Mesenchymal stem cell (in vitro differentiated cells and primary cell): ENCODE measurements around the gene APBA1.

ENCODE experiments used
- DNase-seq: peaks from one replicate; pipeline ENCODE4 v3.0.0-alpha.2; 2013
- H2AFZ ChIP-seq: one replicate; pipeline ENCODE4 v1.6.1; 2013; ENCODE audit warnings: low read depth, mild to moderate bottlenecking, control low read depth, inconsistent platforms, low read length, moderate library complexity
- H2AK5ac ChIP-seq: 2 replicates; pipeline ENCODE4 v1.6.1; 2013; ENCODE audit warnings: low read length, moderate library complexity, mild to moderate bottlenecking, inconsistent platforms; ENCODE audit not compliant: severe bottlenecking
- H2BK120ac ChIP-seq: one replicate; pipeline ENCODE4 v1.6.1; 2013; ENCODE audit warnings: low read depth, mild to moderate bottlenecking, inconsistent platforms, low read length, moderate library complexity
- H2BK12ac ChIP-seq, 2 experiments: one replicate each; pipeline ENCODE4 v1.6.1; 2013; ENCODE audit warnings: inconsistent platforms in 2 of 2, low read length in 2 of 2, mild to moderate bottlenecking in 2 of 2, moderate library complexity in 2 of 2, control low read depth in 1 of 2
- H2BK15ac ChIP-seq: one replicate; pipeline ENCODE4 v1.6.1; 2013; ENCODE audit warnings: mild to moderate bottlenecking, low read depth, inconsistent platforms; ENCODE audit not compliant: poor library complexity, severe bottlenecking
- H2BK5ac ChIP-seq: 2 replicates; pipeline ENCODE4 v1.6.1; 2013; ENCODE audit warnings: low read depth, mild to moderate bottlenecking, low read length, control low read depth, inconsistent platforms; ENCODE audit not compliant: poor library complexity, severe bottlenecking
- H3K14ac ChIP-seq, 2 experiments: one replicate each; pipeline ENCODE4 v1.6.1; 2013; ENCODE audit warnings: inconsistent platforms in 2 of 2, low read length in 2 of 2, control low read depth in 1 of 2, mild to moderate bottlenecking in 1 of 2, moderate library complexity in 1 of 2
- H3K18ac ChIP-seq, 2 experiments: one replicate each; pipeline ENCODE4 v1.6.1; 2013; ENCODE audit warnings: inconsistent platforms in 2 of 2, low read length in 2 of 2, control low read depth in 1 of 2, low read depth in 1 of 2, mild to moderate bottlenecking in 1 of 2
- H3K23ac ChIP-seq, 2 experiments: one replicate each; pipeline ENCODE4 v1.6.1; 2013; ENCODE audit warnings: inconsistent platforms in 2 of 2, low read length in 2 of 2, mild to moderate bottlenecking in 2 of 2, moderate library complexity in 2 of 2, control low read depth in 1 of 2
- H3K27ac ChIP-seq: 2 replicates; pipeline ENCODE4 v1.5.1; 2013; ENCODE audit warnings: mild to moderate bottlenecking, moderate library complexity, low read length, control low read depth, inconsistent platforms; ENCODE audit not compliant: poor library complexity, severe bottlenecking
- H3K27me3 ChIP-seq, 2 experiments: 2 replicates each; pipeline versions ENCODE4 v1.6.1 to v1.7.0; 2013; ENCODE audit warnings: low read length in 2 of 2, mild to moderate bottlenecking in 2 of 2, moderate library complexity in 2 of 2, control low read depth in 1 of 2, inconsistent platforms in 1 of 2; ENCODE audit not compliant: control insufficient read depth in 1 of 2, insufficient read depth in 1 of 2
- H3K36me3 ChIP-seq, 2 experiments: 2 replicates each; pipeline versions ENCODE4 v1.6.1 to v1.7.0; 2013; ENCODE audit warnings: low read length in 2 of 2, control low read depth in 1 of 2, inconsistent platforms in 1 of 2, low read depth in 1 of 2, mild to moderate bottlenecking in 1 of 2; ENCODE audit not compliant: insufficient read depth in 2 of 2, control insufficient read depth in 1 of 2
- H3K4ac ChIP-seq, 2 experiments: one replicate each; pipeline ENCODE4 v1.6.1; 2013; ENCODE audit warnings: inconsistent platforms in 2 of 2, low read length in 2 of 2, mild to moderate bottlenecking in 2 of 2, moderate library complexity in 2 of 2, control low read depth in 1 of 2, low read depth in 1 of 2
- H3K4me1 ChIP-seq: 2 replicates; pipeline ENCODE4 v1.6.1; 2013; ENCODE audit warnings: low read depth, low read length, control low read depth; ENCODE audit not compliant: control insufficient read depth, insufficient read depth
- H3K4me2 ChIP-seq: 2 replicates; pipeline ENCODE4 v1.6.1; 2013; ENCODE audit warnings: low read length, mild to moderate bottlenecking, inconsistent platforms; ENCODE audit not compliant: poor library complexity, severe bottlenecking
- H3K4me3 ChIP-seq, 2 experiments: 2 replicates each; pipeline versions ENCODE4 v1.5.1 to v1.7.0; 2013; ENCODE audit warnings: low read length in 2 of 2, mild to moderate bottlenecking in 2 of 2, control low read depth in 1 of 2, low read depth in 1 of 2; ENCODE audit not compliant: insufficient read depth in 1 of 2
- H3K79me1 ChIP-seq: replicated peaks from 2 replicates; pipeline ENCODE4 v1.6.1; 2013; ENCODE audit warnings: mild to moderate bottlenecking, control low read depth, low read length, inconsistent platforms; ENCODE audit not compliant: poor library complexity, severe bottlenecking
- H3K9ac ChIP-seq: 2 replicates; pipeline ENCODE4 v1.7.0; 2013; ENCODE audit warnings: mild to moderate bottlenecking, low read length, moderate library complexity
- H3K9me3 ChIP-seq: 2 replicates; pipeline ENCODE4 v1.7.0; 2013; ENCODE audit warnings: mild to moderate bottlenecking, low read length; ENCODE audit not compliant: control insufficient read depth
- H4K8ac ChIP-seq: one replicate; pipeline ENCODE4 v1.6.1; 2013; ENCODE audit warnings: inconsistent platforms, mild to moderate bottlenecking, low read length, moderate library complexity
- H4K91ac ChIP-seq: one replicate; pipeline ENCODE4 v1.6.1; 2013; ENCODE audit warnings: mild to moderate bottlenecking, low read length, inconsistent platforms
- WGBS: methylation state at CpG from one replicate; pipeline ENCODE4 v1.1.7; 2013; ENCODE audit warnings: mixed read lengths; 5-methylcytosine and 5-hydroxymethylcytosine counted together

The APBA1 gene

GRCh38 chr9:69397384-69398214, 274.6 kb downstream of the APBA1 start:
- Histone ChIP-seq H2AK5ac (no peak overlapping the region), H3K9me3 (peaks cover 6% of the 10 kb centered on the region), H2BK5ac (no peak overlapping the region), H3K14ac (no peak overlapping the region), H3K18ac (no peak overlapping the region), H3K4me1 (no peaks in the 10 kb centered on the region), H3K27ac (no peak overlapping the region), H2BK15ac (no peak overlapping the region), H3K4ac (no peak overlapping the region), H3K23ac (no peak overlapping the region), H3K9ac (no peak overlapping the region), H3K4me2 (no peak overlapping the region), H2BK12ac (no peak overlapping the region), H2AFZ (no peak overlapping the region), H3K79me1 (no peaks in the 10 kb centered on the region), H3K4me3 (no peak overlapping the region), H4K91ac (no peak overlapping the region), H3K36me3 (no peaks in the 10 kb centered on the region), H3K27me3 (peaks cover 4 to 5% of the 10 kb centered on the region in 2 experiments), H2BK120ac (no peak overlapping the region), H4K8ac (no peak overlapping the region)
- DNase-seq: no peak
- 75% methylated on average over 12 of the region's 12 CpGs for WGBS

- no peak overlapping the region for H3K4me3 ChIP-seq
- H3K18ac ChIP-seq: no peak overlapping the region
- H2BK5ac ChIP-seq: no peak overlapping the region
- H3K4me1 ChIP-seq: no peaks in the 10 kb centered on the region
- 82% methylated on average over 2 of the region's 2 CpGs for WGBS
- no peak for DNase-seq
- no peak overlapping the region for H2BK120ac ChIP-seq
- H3K14ac ChIP-seq: no peak overlapping the region
- H3K4ac ChIP-seq: no peak overlapping the region
- no peak overlapping the region for H3K23ac ChIP-seq
- H2AK5ac ChIP-seq: no peak overlapping the region
- H3K9me3 ChIP-seq: peaks cover 4% of the 10 kb centered on the region
- H3K27me3 ChIP-seq: peaks cover 4 to 11% of the 10 kb centered on the region in 2 experiments
- H3K79me1 ChIP-seq: no peaks in the 10 kb centered on the region
- no peaks in the 10 kb centered on the region for H3K36me3 ChIP-seq
- H3K27ac ChIP-seq: no peak overlapping the region
- no peak overlapping the region for H3K9ac ChIP-seq
- no peak overlapping the region for H2AFZ ChIP-seq
- H3K4me2 ChIP-seq: no peak overlapping the region
- no peak overlapping the region for H2BK12ac ChIP-seq
- H2BK15ac ChIP-seq: no peak overlapping the region
- H4K91ac ChIP-seq: no peak overlapping the region
- no peak overlapping the region for H4K8ac ChIP-seq
These were observed 275.4 kb downstream of the APBA1 start for GRCh38 chr9:69396759-69397158.

GRCh38 chr9:69395718-69396117, 276.5 kb downstream of the APBA1 start:
- Histone ChIP-seq H4K8ac (no peak overlapping the region), H3K18ac (no peak overlapping the region), H3K23ac (no peak overlapping the region), H2AK5ac (no peak overlapping the region), H3K36me3 (no peaks in the 10 kb centered on the region), H3K9me3 (no peaks in the 10 kb centered on the region), H4K91ac (no peak overlapping the region), H3K4me1 (no peaks in the 10 kb centered on the region), H2BK5ac (no peak overlapping the region), H3K14ac (no peak overlapping the region), H2AFZ (no peak overlapping the region), H2BK15ac (no peak overlapping the region), H2BK12ac (no peak overlapping the region), H2BK120ac (no peak overlapping the region), H3K9ac (no peak overlapping the region), H3K27me3 (peaks cover 0 to 11% of the 10 kb centered on the region in 2 experiments), H3K27ac (no peak overlapping the region), H3K4me2 (no peak overlapping the region), H3K4me3 (no peak overlapping the region), H3K79me1 (no peaks in the 10 kb centered on the region), H3K4ac (no peak overlapping the region)
- DNase-seq: no peak
- 96% methylated on average over 5 of the region's 5 CpGs for WGBS

- Histone ChIP-seq H4K8ac (no peak overlapping the region), H2BK5ac (no peak overlapping the region), H3K4me1 (no peaks in the 10 kb centered on the region), H3K23ac (no peak overlapping the region), H3K36me3 (no peaks in the 10 kb centered on the region), H2AK5ac (no peak overlapping the region), H3K18ac (no peak overlapping the region), H4K91ac (no peak overlapping the region), H2BK15ac (no peak overlapping the region), H3K4me3 (no peak overlapping the region), H3K79me1 (no peaks in the 10 kb centered on the region), H3K27ac (no peak overlapping the region), H2BK120ac (no peak overlapping the region), H3K27me3 (peaks cover 3 to 21% of the 10 kb centered on the region in 2 experiments), H2AFZ (no peak overlapping the region), H3K4me2 (no peak overlapping the region), H3K9ac (no peak overlapping the region), H2BK12ac (no peak overlapping the region), H3K9me3 (no peaks in the 10 kb centered on the region), H3K4ac (no peak overlapping the region), H3K14ac (no peak overlapping the region)
- WGBS: 98% methylated on average over 6 of the region's 6 CpGs
- DNase-seq: no peak
These were observed 278.7 kb downstream of the APBA1 start for GRCh38 chr9:69393425-69393824.
